A673 (cell line): Measurements from ENCODE around the gene CDC42BPG.

ENCODE experiments used
- EZH2 ChIP-seq: fragments of 200-600 bp; sonication (generic); IDR thresholded peaks from 2 replicates; pipeline ENCODE4 v1.6.1; 2017; ENCODE audit warnings: borderline replicate concordance, low read depth, mild to moderate bottlenecking, mixed read lengths, antibody characterized with exemption, low read length; ENCODE audit not compliant: poor library complexity, severe bottlenecking
- TF ChIP-seq, protein P1 (sequence below): fragments of 300-800, 200-600 bp; sonication (generic); conservative IDR thresholded peaks from 2 replicates; pipeline ENCODE4 v1.5.1; 2017; ENCODE audit warnings: low read depth, mild to moderate bottlenecking, antibody characterized with exemption, low read length, moderate library complexity, mixed read lengths

DNA sequence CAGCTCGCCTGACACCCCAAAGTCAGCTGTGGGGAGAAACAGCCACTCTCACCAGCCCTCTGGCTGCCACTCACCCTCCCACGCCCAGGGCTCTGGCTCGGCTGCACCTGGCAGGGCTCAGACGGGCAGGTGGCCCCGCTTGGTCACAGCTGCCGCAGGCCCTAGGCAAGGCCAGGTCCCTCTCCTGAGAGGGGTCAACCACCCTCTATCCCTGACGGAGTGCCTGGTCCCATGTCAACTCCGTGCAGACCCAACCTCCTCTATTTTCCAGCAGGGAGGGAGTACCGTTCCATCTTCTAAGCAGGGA is 43.3 kb downstream of the CDC42BPG start:
- TF ChIP-seq, protein P1, sequence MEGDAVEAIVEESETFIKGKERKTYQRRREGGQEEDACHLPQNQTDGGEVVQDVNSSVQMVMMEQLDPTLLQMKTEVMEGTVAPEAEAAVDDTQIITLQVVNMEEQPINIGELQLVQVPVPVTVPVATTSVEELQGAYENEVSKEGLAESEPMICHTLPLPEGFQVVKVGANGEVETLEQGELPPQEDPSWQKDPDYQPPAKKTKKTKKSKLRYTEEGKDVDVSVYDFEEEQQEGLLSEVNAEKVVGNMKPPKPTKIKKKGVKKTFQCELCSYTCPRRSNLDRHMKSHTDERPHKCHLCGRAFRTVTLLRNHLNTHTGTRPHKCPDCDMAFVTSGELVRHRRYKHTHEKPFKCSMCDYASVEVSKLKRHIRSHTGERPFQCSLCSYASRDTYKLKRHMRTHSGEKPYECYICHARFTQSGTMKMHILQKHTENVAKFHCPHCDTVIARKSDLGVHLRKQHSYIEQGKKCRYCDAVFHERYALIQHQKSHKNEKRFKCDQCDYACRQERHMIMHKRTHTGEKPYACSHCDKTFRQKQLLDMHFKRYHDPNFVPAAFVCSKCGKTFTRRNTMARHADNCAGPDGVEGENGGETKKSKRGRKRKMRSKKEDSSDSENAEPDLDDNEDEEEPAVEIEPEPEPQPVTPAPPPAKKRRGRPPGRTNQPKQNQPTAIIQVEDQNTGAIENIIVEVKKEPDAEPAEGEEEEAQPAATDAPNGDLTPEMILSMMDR: no peak
- TF ChIP-seq EZH2: no peak
